ENCODE results near the gene PPP1R12A.

The PPP1R12A gene

GRCh38 chr12:79920421-79921238 lies 14.3 kb downstream of the PPP1R12A start:
- Histone ChIP-seq H3K27me3 (ENCODE audit: control insufficient read depth, insufficient read depth, low read length) (no peaks in the 10 kb centered on the region), H3K27ac (ENCODE audit: low read depth, low read length) (no peak overlapping the region), H3K4me3 (ENCODE audit: low read depth, low read length) (no peak overlapping the region), H3K9me3 (ENCODE audit: control insufficient read depth, insufficient read depth, low read length) (no peaks in the 10 kb centered on the region), H3K9ac (ENCODE audit: low read depth, low read length) (no peak overlapping the region), H3K36me3 (ENCODE audit: control insufficient read depth, insufficient read depth, low read length) (no peaks in the 10 kb centered on the region), H3K4me1 (ENCODE audit: control insufficient read depth, insufficient read depth, low read length) (peaks cover 6% of the 10 kb centered on the region; the same call in 1 of the 2 replicates)

- H3K4me1 ChIP-seq (ENCODE audit: control insufficient read depth, insufficient read depth, low read length), result peaks cover 6% of the 10 kb centered on the region; the same call in 1 of the 2 replicates
Observed at GRCh38 chr12:79919762-79920161, 15.1 kb downstream of the PPP1R12A start.

GRCh38 chr12:79916826-79917225 lies 18.1 kb downstream of the PPP1R12A start:
- no peak overlapping the region for H3K27ac ChIP-seq (ENCODE audit: low read depth, low read length)
- H3K27me3 ChIP-seq (ENCODE audit: control insufficient read depth, insufficient read depth, low read length), result no peaks in the 10 kb centered on the region
- no peak overlapping the region for H3K4me3 ChIP-seq (ENCODE audit: low read depth, low read length)
- H3K9ac ChIP-seq (ENCODE audit: low read depth, low read length), result no peak overlapping the region
- peaks cover 13% of the 10 kb centered on the region for H3K4me1 ChIP-seq (ENCODE audit: control insufficient read depth, insufficient read depth, low read length)
- no peaks in the 10 kb centered on the region for H3K9me3 ChIP-seq (ENCODE audit: control insufficient read depth, insufficient read depth, low read length)
- H3K36me3 ChIP-seq (ENCODE audit: control insufficient read depth, insufficient read depth, low read length), result no peaks in the 10 kb centered on the region

More at GRCh38 chr12:79919762-79920161, 15.1 kb downstream of the PPP1R12A start:
- Histone ChIP-seq H3K27me3 (ENCODE audit: control insufficient read depth, insufficient read depth, low read length) (no peaks in the 10 kb centered on the region), H3K4me3 (ENCODE audit: low read depth, low read length) (no peak overlapping the region), H3K27ac (ENCODE audit: low read depth, low read length) (no peak overlapping the region), H3K9me3 (ENCODE audit: control insufficient read depth, insufficient read depth, low read length) (no peaks in the 10 kb centered on the region), H3K9ac (ENCODE audit: low read depth, low read length) (no peak overlapping the region), H3K36me3 (ENCODE audit: control insufficient read depth, insufficient read depth, low read length) (no peaks in the 10 kb centered on the region)

- no peak overlapping the region for H3K4me3 ChIP-seq (ENCODE audit: low read depth, low read length)
- H3K27ac ChIP-seq (ENCODE audit: low read depth, low read length), result peak overlapping the region; percentile 8
- H3K4me1 ChIP-seq (ENCODE audit: control insufficient read depth, insufficient read depth, low read length), result peaks cover 23% of the 10 kb centered on the region
- no peaks in the 10 kb centered on the region for H3K27me3 ChIP-seq (ENCODE audit: control insufficient read depth, insufficient read depth, low read length)
- H3K36me3 ChIP-seq (ENCODE audit: control insufficient read depth, insufficient read depth, low read length), result no peaks in the 10 kb centered on the region
- no peaks in the 10 kb centered on the region for H3K9me3 ChIP-seq (ENCODE audit: control insufficient read depth, insufficient read depth, low read length)
- no peak overlapping the region for H3K9ac ChIP-seq (ENCODE audit: low read depth, low read length)
Observed at GRCh38 chr12:79911889-79912656, 22.8 kb downstream of the PPP1R12A start.

- Histone ChIP-seq H3K36me3 (ENCODE audit: control insufficient read depth, insufficient read depth, low read length) (no peaks in the 10 kb centered on the region), H3K9ac (ENCODE audit: low read depth, low read length) (no peak overlapping the region), H3K4me3 (ENCODE audit: low read depth, low read length) (no peak overlapping the region), H3K27ac (ENCODE audit: low read depth, low read length) (no peak overlapping the region), H3K4me1 (ENCODE audit: control insufficient read depth, insufficient read depth, low read length) (peaks cover 20% of the 10 kb centered on the region), H3K9me3 (ENCODE audit: control insufficient read depth, insufficient read depth, low read length) (no peaks in the 10 kb centered on the region), H3K27me3 (ENCODE audit: control insufficient read depth, insufficient read depth, low read length) (no peaks in the 10 kb centered on the region)
Observed at GRCh38 chr12:79908366-79908765, 26.5 kb downstream of the PPP1R12A start.

- no peak overlapping the region for H3K27ac ChIP-seq (ENCODE audit: low read depth, low read length)
Observed at GRCh38 chr12:79901506-79901905, 33.4 kb downstream of the PPP1R12A start.

GRCh38 chr12:79900951-79901350 lies 33.9 kb downstream of the PPP1R12A start:
- Histone ChIP-seq H3K27me3 (ENCODE audit: control insufficient read depth, insufficient read depth, low read length) (no peaks in the 10 kb centered on the region), H3K4me1 (ENCODE audit: control insufficient read depth, insufficient read depth, low read length) (peaks cover 11% of the 10 kb centered on the region; the same call in 1 of the 2 replicates), H3K9me3 (ENCODE audit: control insufficient read depth, insufficient read depth, low read length) (no peaks in the 10 kb centered on the region), H3K36me3 (ENCODE audit: control insufficient read depth, insufficient read depth, low read length) (no peaks in the 10 kb centered on the region), H3K9ac (ENCODE audit: low read depth, low read length) (no peak overlapping the region), H3K4me3 (ENCODE audit: low read depth, low read length) (no peak overlapping the region), H3K27ac (ENCODE audit: low read depth, low read length) (no peak overlapping the region)

More at GRCh38 chr12:79901506-79901905, 33.4 kb downstream of the PPP1R12A start:
- Histone ChIP-seq H3K9me3 (ENCODE audit: control insufficient read depth, insufficient read depth, low read length) (no peaks in the 10 kb centered on the region), H3K36me3 (ENCODE audit: control insufficient read depth, insufficient read depth, low read length) (no peaks in the 10 kb centered on the region), H3K9ac (ENCODE audit: low read depth, low read length) (no peak overlapping the region), H3K4me1 (ENCODE audit: control insufficient read depth, insufficient read depth, low read length) (peaks cover 11% of the 10 kb centered on the region; the same call in 1 of the 2 replicates), H3K27me3 (ENCODE audit: control insufficient read depth, insufficient read depth, low read length) (no peaks in the 10 kb centered on the region), H3K4me3 (ENCODE audit: low read depth, low read length) (no peak overlapping the region)

GRCh38 chr12:79900199-79900598 lies 34.7 kb downstream of the PPP1R12A start:
- H3K4me1 ChIP-seq (ENCODE audit: control insufficient read depth, insufficient read depth, low read length), result peaks cover 11% of the 10 kb centered on the region; the same call in 1 of the 2 replicates
- no peak overlapping the region for H3K4me3 ChIP-seq (ENCODE audit: low read depth, low read length)
- H3K9ac ChIP-seq (ENCODE audit: low read depth, low read length), result no peak overlapping the region
- no peaks in the 10 kb centered on the region for H3K27me3 ChIP-seq (ENCODE audit: control insufficient read depth, insufficient read depth, low read length)
- H3K9me3 ChIP-seq (ENCODE audit: control insufficient read depth, insufficient read depth, low read length), result no peaks in the 10 kb centered on the region
- H3K27ac ChIP-seq (ENCODE audit: low read depth, low read length), result no peak overlapping the region
- no peaks in the 10 kb centered on the region for H3K36me3 ChIP-seq (ENCODE audit: control insufficient read depth, insufficient read depth, low read length)

- H3K4me3 ChIP-seq (ENCODE audit: low read depth, low read length), result no peak overlapping the region
- H3K27ac ChIP-seq (ENCODE audit: low read depth, low read length), result peak overlapping the region; percentile 70
- peaks cover 25% of the 10 kb centered on the region; the same call in 1 of the 2 replicates for H3K4me1 ChIP-seq (ENCODE audit: control insufficient read depth, insufficient read depth, low read length)
Observed at GRCh38 chr12:79897617-79898016, 37.3 kb downstream of the PPP1R12A start.

GRCh38 chr12:79895804-79896203 lies 39.1 kb downstream of the PPP1R12A start:
- Histone ChIP-seq H3K36me3 (ENCODE audit: control insufficient read depth, insufficient read depth, low read length) (no peaks in the 10 kb centered on the region), H3K9me3 (ENCODE audit: control insufficient read depth, insufficient read depth, low read length) (no peaks in the 10 kb centered on the region), H3K4me3 (ENCODE audit: low read depth, low read length) (no peak overlapping the region), H3K27ac (ENCODE audit: low read depth, low read length) (no peak overlapping the region), H3K9ac (ENCODE audit: low read depth, low read length) (no peak overlapping the region), H3K27me3 (ENCODE audit: control insufficient read depth, insufficient read depth, low read length) (no peaks in the 10 kb centered on the region), H3K4me1 (ENCODE audit: control insufficient read depth, insufficient read depth, low read length) (peaks cover 21% of the 10 kb centered on the region; the same call in 1 of the 2 replicates)

More at GRCh38 chr12:79897617-79898016, 37.3 kb downstream of the PPP1R12A start:
- Histone ChIP-seq H3K9me3 (ENCODE audit: control insufficient read depth, insufficient read depth, low read length) (no peaks in the 10 kb centered on the region), H3K27me3 (ENCODE audit: control insufficient read depth, insufficient read depth, low read length) (no peaks in the 10 kb centered on the region), H3K36me3 (ENCODE audit: control insufficient read depth, insufficient read depth, low read length) (no peaks in the 10 kb centered on the region), H3K9ac (ENCODE audit: low read depth, low read length) (no peak overlapping the region)

- H3K4me1 ChIP-seq (ENCODE audit: control insufficient read depth, insufficient read depth, low read length), result peaks cover 27% of the 10 kb centered on the region
- no peaks in the 10 kb centered on the region for H3K27me3 ChIP-seq (ENCODE audit: control insufficient read depth, insufficient read depth, low read length)
- H3K36me3 ChIP-seq (ENCODE audit: control insufficient read depth, insufficient read depth, low read length), result no peaks in the 10 kb centered on the region
- no peak overlapping the region for H3K4me3 ChIP-seq (ENCODE audit: low read depth, low read length)
- H3K9ac ChIP-seq (ENCODE audit: low read depth, low read length), result no peak overlapping the region
- no peak overlapping the region for H3K27ac ChIP-seq (ENCODE audit: low read depth, low read length)
- no peaks in the 10 kb centered on the region for H3K9me3 ChIP-seq (ENCODE audit: control insufficient read depth, insufficient read depth, low read length)
Observed at GRCh38 chr12:79895071-79895470, 39.8 kb downstream of the PPP1R12A start.
